NT2/D1 (cell line): Measurements from ENCODE around the gene CHCHD5.

Experiments
- YY1 ChIP-seq: IDR thresholded peaks from 2 replicates; pipeline ENCODE4 v1.6.1; 2011; ENCODE audit not compliant: insufficient read length, insufficient read depth
- ZNF274 ChIP-seq: IDR thresholded peaks from 2 replicates; pipeline ENCODE4 v1.6.1; 2011; ENCODE audit warnings: mild to moderate bottlenecking, low read depth, low read length

GRCh38 chr2:112627060-112628040 lies 42.9 kb downstream of the CHCHD5 start:
- TF ChIP-seq YY1 = no peak
- TF ChIP-seq ZNF274 = no peak
